Thyroid gland (tissue), 4 donors: ENCODE measurements around the gene GNAI1.

Experiments
- CTCF ChIP-seq, 6 experiments: fragments of 200-600 bp in 3 of 6; fragments of 450-650 bp in 3 of 6; sonication (generic) in 3 of 6; IDR thresholded peaks; one replicate each; pipeline ENCODE4 v1.5.1; 2016 to 2019; ENCODE audit warnings: antibody characterized with exemption in 6 of 6, mild to moderate bottlenecking in 2 of 6, inconsistent platforms in 1 of 6, moderate library complexity in 1 of 6
- POLR2A ChIP-seq, 2 donors: fragments of 450-650 bp; IDR thresholded peaks; one replicate each; pipeline ENCODE4 v1.6.1; 2017; ENCODE audit warnings: antibody characterized with exemption in 2 of 2, mild to moderate bottlenecking in 2 of 2, moderate library complexity in 1 of 2

GRCh38 chr7:80182630-80183276 is 48.1 kb downstream of the GNAI1 start:
- TF ChIP-seq CTCF (IDR thresholded peaks at IDR 0.05) (no peak), POLR2A (IDR thresholded peaks at IDR 0.05) (no peak)
